HG03066 (cell line): ENCODE results near the gene UBE2D3.
"Not testable (repeated sequence)": the region's sequence is repeated elsewhere in the genome, so short reads cannot be mapped to it uniquely, and the experiment has no call there.

Source experiments
- ATAC-seq: cut with Tn5 transposase; IDR thresholded peaks from one replicate; pipeline ENCODE4 v1.9.1; 2021; ENCODE audit warnings: low read depth; ENCODE audit not compliant: unreplicated experiment

UBE2D3 gene

GRCh38 chr4:102832105-102832504 lies 4.8 kb upstream of the UBE2D3 start:
- ATAC-seq: no peak

DNA sequence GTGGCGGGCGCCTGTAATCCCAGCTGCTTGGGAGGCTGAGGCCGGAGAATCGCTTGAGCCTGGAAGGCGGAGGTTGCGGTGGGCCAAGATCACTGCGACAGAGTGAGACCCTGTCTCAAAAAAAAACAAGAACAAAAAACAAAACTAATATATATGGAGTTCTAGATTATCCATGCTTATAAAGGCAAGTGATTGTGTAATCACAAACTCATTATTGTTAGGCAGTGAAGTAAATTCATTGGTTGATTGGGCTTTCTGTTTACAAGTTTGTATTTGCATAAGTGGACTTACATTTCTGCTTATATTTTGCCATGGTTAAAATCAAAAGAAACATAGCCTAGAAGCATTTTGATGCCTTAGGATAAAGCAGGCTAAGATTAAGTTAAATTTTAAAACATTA lies 2.5 kb upstream of the UBE2D3 start:
- no peak for ATAC-seq

GRCh38 chr4:102828497-102828808 lies 1.1 kb upstream of the UBE2D3 start:
- no peak for ATAC-seq

DNA sequence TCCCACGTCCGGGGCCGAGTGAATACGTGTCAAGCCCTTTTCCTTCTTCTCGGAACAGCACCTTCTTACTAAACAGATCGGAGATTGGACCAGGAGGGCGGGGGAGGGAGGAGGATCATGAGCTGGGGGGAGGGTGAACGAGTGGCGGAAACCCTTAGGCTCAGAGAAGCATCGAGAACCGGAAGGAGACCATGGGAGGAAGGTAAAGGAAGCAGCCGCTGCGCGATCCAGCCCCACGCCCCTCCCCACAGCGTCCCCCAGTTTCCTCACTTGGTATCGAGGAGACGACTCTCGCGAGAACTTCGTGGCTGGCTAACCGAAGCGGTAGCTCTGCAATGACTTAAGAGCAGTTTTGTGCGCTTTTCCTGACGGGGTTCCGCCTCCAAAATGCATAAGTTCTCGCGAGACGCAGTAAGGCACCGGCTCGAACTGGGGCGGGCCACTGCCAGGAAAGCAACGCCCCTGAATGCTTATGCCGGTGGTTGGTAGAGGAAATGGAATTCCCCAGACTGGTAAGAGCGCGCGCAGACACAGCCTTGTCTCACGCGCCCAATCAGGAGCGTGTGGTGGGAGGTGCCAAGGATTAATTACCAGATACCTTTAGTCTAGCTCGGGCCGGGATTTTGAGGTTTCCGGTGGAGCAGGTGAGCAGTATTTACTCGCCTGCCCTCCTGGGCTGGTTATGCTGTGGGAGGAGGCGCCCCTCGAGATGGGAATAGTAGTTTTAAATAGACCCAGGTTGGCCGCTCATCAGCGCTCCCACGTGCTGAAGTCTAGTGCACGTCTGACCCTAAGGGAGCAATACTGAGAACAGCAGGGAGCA lies 534 bp upstream of the UBE2D3 start:
- peak; percentile 68 for ATAC-seq

DNA sequence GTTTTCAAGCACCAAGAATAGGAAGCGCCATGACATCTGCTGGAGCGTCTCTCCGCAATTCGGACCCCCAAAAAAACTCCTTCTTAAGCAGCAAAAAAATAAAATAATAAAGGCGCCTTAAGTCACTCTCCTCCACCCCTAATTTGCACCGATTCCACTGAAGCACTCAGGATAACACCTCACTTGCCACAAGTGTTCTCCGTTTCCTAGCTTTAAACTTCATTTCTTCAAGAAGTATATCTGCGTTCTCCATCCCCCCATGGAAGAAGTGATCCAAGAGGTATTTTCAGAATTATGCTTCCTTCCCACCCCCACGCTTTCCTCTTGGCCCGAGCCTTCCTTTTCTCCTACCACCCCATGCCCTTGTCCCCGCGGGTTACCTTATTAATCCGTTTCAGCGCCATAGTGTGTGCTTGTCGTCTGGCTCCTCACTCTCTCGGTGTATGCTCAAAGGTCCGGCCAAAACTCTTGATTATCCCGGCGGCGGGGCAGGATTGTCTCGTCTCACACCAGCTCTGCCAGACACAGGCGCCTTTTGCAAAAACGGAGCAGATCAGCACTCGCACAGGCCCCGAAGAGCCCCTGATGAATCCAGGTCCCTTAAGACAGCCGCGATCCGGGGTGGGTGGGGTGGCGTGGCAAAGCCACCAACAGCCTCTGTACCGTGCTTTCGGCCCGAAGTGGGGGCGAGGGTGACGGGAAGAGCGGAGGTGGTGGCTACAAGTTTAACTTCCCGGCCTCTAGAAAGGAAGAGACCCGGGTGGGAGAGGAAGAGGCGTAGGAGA lies 1.1 kb downstream of the UBE2D3 start:
- no peak for ATAC-seq

GRCh38 chr4:102825261-102826091 lies 1.9 kb downstream of the UBE2D3 start:
- no peak for ATAC-seq

GRCh38 chr4:102824398-102824797 lies 3.0 kb downstream of the UBE2D3 start:
- ATAC-seq: no peak

- ATAC-seq: no peak
Measured at GRCh38 chr4:102823897-102824296, 3.5 kb downstream of the UBE2D3 start.

DNA sequence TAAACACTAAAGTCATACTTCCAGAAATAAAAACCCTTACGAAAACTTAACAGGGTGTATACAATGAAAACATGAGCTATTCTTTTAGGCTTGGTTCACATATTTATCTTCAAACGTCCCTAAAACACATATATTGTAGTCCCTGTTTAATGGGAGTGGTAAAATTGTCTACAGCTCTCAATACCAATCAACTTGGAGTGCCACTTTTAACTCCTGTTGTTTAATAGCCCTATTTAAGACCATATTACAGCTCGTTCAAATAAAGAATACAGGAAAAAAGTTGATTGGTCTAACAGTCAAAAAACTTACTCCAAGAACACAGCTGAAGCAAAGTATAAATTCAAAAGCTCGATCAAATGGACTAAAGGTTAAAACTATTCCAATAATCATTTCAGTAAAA lies 3.9 kb downstream of the UBE2D3 start:
- ATAC-seq: no peak

- ATAC-seq: no peak
Measured at GRCh38 chr4:102819588-102820365, 7.6 kb downstream of the UBE2D3 start.

DNA sequence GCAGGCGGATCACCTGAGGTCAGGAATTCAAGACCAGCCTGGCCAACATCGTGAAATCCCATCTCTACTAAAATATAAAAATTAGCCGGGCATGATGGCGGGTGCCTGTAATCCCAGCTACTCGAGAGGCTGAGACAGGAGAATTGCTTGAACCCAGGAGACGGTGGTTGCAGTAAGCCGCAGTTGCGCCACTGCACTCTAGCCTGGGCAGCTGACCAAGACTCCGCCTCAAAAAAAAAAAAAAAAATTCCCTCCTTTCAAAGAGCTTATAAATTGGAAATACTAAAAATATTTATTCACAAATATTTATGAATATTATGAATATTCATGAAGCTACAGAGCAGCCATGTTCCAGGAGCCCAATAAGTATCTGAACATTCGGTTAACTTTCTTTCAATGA lies 8.3 kb downstream of the UBE2D3 start:
- ATAC-seq: not testable (repeated sequence)

- no peak for ATAC-seq
Measured at GRCh38 chr4:102817613-102818268, 9.6 kb downstream of the UBE2D3 start.

DNA sequence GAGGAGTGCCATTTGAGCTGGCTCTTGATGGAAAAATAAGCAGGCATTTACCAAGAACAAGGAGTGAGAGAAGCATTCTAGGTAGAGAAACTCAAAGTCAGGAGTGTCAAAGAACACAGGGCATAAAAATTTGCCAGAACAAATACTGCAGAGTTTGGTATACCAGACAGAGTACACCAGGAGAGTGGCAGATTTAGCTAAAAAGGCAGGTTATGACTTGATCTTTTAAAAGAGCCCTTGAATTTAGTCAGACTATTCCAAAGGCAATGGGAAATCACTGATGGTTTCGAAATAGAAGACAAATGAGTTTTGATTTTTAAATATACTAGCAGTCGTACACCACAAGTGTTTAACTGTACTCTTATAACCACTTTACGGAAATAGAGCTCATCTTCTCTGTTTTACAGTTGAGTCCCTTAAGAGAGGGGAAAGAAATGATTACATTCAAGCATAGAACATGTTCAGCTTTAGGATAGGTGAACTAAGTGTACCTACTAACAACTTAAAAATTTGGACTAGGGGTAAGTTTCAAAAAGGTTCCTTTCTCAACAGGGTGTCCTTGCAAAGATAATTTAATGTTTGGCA lies 10.2 kb downstream of the UBE2D3 start:
- ATAC-seq: no peak

- no peak for ATAC-seq
Measured at GRCh38 chr4:102815981-102816380, 11.4 kb downstream of the UBE2D3 start.

GRCh38 chr4:102809691-102810090 lies 17.7 kb downstream of the UBE2D3 start:
- no peak for ATAC-seq

GRCh38 chr4:102809190-102809589 lies 18.2 kb downstream of the UBE2D3 start:
- ATAC-seq: peak; percentile 58

- ATAC-seq: no peak
Measured at GRCh38 chr4:102808009-102808408, 19.3 kb downstream of the UBE2D3 start.

GRCh38 chr4:102807345-102807744 lies 20.0 kb downstream of the UBE2D3 start:
- no peak for ATAC-seq

DNA sequence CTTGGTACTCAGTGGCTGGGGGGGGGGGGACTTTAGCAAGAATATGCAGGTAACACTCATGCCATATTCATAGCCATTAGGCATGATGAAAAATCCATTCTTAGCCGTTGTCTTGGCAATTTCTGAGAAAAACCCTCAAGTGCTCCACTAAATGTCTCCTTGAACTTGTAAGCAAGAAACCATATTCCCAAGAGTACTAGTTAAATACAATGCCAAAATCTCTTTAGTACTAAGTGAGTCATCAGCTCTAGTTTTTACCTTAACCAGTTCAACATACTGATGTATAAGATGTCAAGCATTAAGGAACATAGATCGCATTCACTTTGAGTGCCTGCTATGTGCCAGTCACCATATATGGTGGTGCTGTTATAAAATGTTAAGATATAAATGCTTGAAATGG lies 27.5 kb downstream of the UBE2D3 start:
- no peak for ATAC-seq

GRCh38 chr4:102794999-102795398 lies 32.4 kb downstream of the UBE2D3 start:
- no peak for ATAC-seq
